PFSK-1 (cell line): ENCODE measurements around the gene PRIMPOL.

Source experiments
- FOXP2 ChIP-seq: optimal IDR thresholded peaks from 2 replicates; pipeline ENCODE3; 2011; ENCODE audit warnings: borderline replicate concordance, control low read depth, inconsistent platforms; ENCODE audit not compliant: insufficient read depth; ENCODE audit errors: extremely low read length, extremely low read depth
- POLR2AphosphoS5 ChIP-seq: IDR thresholded peaks from 2 replicates; pipeline ENCODE4 v1.6.1; 2012; ENCODE audit warnings: low read depth, mild to moderate bottlenecking, control low read depth, low read length, moderate library complexity
- SIN3A ChIP-seq: IDR thresholded peaks from 2 replicates; pipeline ENCODE4 v1.6.1; 2012; ENCODE audit warnings: mild to moderate bottlenecking, low read length, moderate library complexity, borderline replicate concordance; ENCODE audit not compliant: insufficient read depth
- TAF1 ChIP-seq: IDR thresholded peaks from 2 replicates; pipeline ENCODE4 v1.6.1; 2012; ENCODE audit warnings: low read length, control low read depth, borderline replicate concordance; ENCODE audit not compliant: insufficient read depth
- TF ChIP-seq, protein P1 (sequence below), 2 experiments: IDR thresholded peaks; 2 replicates each; pipeline versions ENCODE4 v1.6.1 to v1.8.0; 2011 to 2012; ENCODE audit warnings: low read depth in 2 of 2, low read length in 2 of 2, control low read depth in 1 of 2, inconsistent platforms in 1 of 2, mild to moderate bottlenecking in 1 of 2, moderate library complexity in 1 of 2; ENCODE audit not compliant: insufficient read depth in 1 of 2

The PRIMPOL gene

DNA sequence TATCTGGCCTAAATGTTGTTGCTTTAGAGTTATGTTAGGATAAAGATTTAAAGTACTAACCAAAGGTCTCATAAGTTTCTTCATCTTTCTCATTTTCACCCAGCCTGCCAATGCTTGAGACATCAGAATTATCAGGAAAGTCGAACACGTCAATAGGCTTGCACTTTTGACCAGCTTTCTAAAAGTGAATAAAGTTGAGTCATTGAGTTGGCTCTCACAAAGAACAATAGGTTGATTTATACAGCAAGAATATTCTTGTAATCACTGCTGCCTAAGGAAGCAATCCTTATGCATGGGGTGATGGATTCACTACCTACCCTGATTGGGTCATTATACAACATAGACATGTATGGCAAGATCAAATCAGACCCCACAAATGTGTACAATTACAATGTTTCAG is 79.3 kb downstream of the PRIMPOL start:
- TF ChIP-seq TAF1 (no peak), SIN3A (no peak), FOXP2 (no peak), POLR2AphosphoS5 (no peak)
- TF ChIP-seq, protein P1, sequence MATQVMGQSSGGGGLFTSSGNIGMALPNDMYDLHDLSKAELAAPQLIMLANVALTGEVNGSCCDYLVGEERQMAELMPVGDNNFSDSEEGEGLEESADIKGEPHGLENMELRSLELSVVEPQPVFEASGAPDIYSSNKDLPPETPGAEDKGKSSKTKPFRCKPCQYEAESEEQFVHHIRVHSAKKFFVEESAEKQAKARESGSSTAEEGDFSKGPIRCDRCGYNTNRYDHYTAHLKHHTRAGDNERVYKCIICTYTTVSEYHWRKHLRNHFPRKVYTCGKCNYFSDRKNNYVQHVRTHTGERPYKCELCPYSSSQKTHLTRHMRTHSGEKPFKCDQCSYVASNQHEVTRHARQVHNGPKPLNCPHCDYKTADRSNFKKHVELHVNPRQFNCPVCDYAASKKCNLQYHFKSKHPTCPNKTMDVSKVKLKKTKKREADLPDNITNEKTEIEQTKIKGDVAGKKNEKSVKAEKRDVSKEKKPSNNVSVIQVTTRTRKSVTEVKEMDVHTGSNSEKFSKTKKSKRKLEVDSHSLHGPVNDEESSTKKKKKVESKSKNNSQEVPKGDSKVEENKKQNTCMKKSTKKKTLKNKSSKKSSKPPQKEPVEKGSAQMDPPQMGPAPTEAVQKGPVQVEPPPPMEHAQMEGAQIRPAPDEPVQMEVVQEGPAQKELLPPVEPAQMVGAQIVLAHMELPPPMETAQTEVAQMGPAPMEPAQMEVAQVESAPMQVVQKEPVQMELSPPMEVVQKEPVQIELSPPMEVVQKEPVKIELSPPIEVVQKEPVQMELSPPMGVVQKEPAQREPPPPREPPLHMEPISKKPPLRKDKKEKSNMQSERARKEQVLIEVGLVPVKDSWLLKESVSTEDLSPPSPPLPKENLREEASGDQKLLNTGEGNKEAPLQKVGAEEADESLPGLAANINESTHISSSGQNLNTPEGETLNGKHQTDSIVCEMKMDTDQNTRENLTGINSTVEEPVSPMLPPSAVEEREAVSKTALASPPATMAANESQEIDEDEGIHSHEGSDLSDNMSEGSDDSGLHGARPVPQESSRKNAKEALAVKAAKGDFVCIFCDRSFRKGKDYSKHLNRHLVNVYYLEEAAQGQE (IDR thresholded peaks at IDR 0.05; ENCODE audit: insufficient read depth in 1 of 2, low read depth in 2 of 2, low read length in 2 of 2): no peak

DNA sequence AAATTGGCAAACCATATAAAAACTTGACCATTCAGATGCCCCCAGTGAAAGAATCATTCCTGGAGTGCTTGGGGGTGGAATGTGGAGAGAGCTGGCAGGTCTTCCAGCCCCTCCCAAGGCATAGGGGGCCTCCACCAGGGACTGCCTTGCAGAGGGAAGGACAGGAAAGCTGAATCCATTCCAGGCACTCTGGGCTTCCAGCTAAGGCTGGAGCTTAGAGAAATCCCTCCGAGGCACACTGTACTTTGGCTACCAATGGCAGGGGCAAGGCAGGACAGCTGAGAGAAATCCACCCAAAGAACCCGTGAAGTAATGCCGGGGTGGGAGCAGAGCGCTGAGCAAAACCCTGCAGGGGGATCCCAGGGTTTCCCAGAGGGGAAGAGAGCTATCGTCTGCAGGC is 80.4 kb downstream of the PRIMPOL start:
- TF ChIP-seq, protein P1 (IDR thresholded peaks at IDR 0.05; ENCODE audit: insufficient read depth in 1 of 2, low read depth in 2 of 2, low read length in 2 of 2): no peak

DNA sequence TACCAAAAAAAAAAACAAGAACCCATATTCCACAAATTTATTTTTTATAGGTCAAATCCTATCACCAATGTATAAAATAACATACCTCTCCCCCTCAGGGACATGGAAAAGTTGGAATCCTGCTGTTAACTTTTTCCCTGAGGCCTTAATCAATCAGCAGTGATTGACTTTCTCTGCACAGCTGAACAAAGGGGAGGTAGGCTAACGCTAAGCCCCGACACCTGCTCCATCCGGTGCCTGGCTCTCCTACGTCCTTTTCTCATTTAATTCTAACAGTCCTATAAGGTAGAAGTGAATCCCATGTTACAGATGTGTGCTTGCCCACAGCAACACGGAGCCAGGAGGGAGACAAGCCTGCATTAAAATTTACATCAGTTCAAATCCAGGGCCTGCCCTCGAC is 81.5 kb downstream of the PRIMPOL start:
- TF ChIP-seq POLR2AphosphoS5 (no peak), TAF1 (no peak)
- TF ChIP-seq, protein P1 (IDR thresholded peaks at IDR 0.05; ENCODE audit: insufficient read depth in 1 of 2, low read depth in 2 of 2, low read length in 2 of 2): no peak

DNA sequence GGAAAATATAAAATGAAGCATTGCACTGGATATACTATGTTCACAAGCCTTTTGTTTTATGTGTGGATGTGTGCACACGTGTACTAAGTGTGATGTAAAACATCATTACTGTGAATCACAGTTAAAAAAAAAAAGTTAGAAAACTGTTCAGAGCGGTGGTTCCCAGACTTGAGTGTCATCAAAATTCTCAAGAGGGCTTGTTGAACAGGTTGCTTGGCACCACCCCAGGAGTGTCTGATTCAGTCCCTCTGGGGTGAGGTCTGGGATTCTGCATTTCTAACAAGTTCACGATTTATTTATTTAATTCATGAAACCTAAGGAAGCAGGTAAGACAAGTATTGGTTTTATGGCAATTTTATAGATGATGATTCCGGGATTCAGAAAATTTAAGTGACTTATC is 82.6 kb downstream of the PRIMPOL start:
- no peak for TF ChIP-seq TAF1
- no peak for TF ChIP-seq FOXP2
- no peak for TF ChIP-seq POLR2AphosphoS5

DNA sequence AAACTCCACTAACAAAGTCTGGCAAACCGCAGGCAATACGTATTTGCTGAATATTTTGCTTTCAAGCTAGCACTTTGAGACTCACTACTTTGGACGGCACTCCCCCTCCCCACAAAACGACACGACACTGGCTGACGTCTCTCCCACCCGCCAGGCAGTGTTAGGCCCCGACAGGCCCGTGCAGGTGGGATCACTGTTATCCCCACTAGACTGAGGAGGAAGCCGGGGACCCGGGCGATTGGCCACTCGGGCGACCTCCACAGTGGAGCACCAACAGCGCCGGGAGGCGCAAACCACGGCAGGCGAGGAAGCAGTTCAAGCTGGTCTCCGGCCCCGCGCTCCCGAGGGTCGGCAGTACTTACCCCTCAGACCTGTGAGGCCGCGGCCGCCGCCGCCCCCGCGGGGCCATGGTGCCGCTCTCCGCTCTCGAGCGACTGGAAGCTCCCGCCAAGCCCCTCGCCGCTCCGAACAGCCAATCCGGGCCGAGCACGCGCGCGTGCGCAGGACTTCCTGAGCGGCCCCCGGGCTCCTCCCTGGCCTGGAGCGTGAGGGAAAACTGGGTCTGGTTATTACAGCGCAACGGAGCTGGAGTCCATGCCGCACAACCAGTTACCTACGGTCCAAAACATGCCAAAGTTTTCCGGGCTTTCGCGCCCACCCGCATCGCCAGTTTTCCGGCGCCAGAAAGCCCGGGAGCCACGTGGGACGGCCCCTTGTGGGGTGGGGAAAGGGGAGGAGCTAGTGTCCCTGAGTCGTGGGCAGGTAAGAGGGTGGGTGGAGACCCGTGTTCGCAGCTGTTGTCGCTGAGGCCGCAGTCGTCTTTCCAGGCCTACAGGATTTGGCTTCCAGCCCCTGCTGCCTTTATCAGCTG is 84.4 kb downstream of the PRIMPOL start, which contains the start of gene CENPU:
Gene CENPU (minus strand): TSS at position 443 of the 871 bp plus-strand sequence. CDS start 34 bp downstream, at position 409.
- peak; percentile 72 for TF ChIP-seq TAF1
- TF ChIP-seq, protein P1 (IDR thresholded peaks at IDR 0.05; ENCODE audit: insufficient read depth in 1 of 2, low read depth in 2 of 2, low read length in 2 of 2): 0 out of 4 replicates have a peak, but pooled peaks of 1 of the 2 experiments have one; percentile 7
- TF ChIP-seq FOXP2: peak; percentile 92
- TF ChIP-seq POLR2AphosphoS5: peak; percentile 78
- TF ChIP-seq SIN3A: peak; percentile 29; the same call in 1 of the 2 replicates
